HG03558 (cell line): Measurements from ENCODE around the gene SEBOX.

Experiments used
- ATAC-seq: cut with Tn5 transposase; IDR thresholded peaks from one replicate; pipeline ENCODE4 v1.9.1; 2021; ENCODE audit warnings: moderate number of reproducible peaks; ENCODE audit not compliant: unreplicated experiment; ENCODE audit errors: extremely low read depth

The SEBOX gene

DNA sequence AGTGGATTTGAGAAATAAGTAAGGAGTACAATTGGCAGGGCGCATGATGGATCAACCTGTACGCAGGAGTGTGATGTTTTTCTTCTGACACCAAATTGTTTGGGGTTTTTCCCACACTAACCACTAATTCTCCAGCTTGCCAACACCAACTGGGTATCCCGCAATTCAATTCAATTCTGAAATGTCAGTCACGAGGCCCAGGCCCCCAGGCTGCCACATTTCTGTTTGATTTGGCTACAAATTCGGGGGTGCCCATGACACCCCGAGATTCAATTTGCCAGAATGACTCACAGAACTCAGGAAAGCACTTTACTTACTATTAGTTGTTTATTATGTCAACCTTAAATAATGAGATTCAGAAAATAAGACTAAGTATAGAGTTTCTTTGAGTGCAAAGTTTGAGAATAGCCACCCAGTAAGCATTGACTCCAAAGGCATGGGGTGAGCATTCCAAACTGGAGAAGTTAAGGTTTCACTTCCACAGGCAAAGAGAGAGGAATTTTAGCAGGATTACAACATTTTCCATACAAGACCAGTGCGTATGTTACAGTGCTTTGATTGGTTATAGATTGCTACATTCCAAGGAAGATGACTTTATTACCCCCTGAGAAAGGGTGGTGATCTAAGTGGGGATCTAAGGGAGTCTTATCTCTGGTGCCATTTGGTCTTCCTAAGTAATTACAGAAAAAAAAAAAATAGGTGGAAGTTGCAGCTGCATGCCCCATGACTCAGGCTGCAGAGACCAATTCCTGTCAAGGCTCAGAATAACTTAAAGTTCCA, 29.5 kb upstream of the SEBOX start:
- no peak for ATAC-seq

GRCh38 chr17:28392491-28392890, 27.5 kb upstream of the SEBOX start:
- ATAC-seq = no peak

DNA sequence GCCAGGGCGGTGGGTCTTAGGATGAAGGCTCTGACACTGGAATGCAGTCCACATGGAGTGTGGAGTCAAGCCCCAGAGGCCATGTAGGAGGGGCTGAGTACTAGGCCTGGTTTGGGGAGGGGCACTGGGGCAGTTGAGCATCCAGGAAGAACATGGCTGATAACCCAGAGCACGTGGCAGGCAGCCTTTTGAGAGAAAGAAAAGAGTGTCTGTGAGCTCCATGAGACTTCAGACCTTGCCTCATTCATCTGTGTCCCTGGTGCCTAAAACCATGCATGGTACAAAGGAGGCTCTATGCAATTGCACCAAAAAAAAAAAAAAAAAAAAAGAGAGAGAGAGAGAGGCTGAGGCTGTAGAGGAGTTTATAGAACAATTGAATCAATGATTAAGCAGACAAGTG, 26.4 kb upstream of the SEBOX start:
- ATAC-seq = no peak

DNA sequence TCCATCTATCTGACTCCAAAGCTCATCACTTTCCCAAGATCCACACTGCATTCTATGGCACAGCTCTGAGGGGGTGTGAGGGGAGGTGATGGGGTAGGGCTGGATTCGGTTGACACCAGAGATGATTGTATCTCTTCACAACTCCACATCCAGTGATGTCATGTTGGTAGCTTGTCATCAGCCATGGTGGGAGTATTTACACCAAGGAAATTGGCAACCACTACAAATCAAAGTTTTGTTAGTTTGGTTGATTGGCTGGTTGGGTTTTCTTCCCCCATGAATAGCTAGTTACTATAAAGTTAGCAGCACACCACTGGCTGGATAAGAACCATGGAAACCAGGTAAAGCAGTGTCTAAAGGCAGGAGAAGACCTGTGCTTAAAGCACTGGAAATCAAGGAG, 26.0 kb upstream of the SEBOX start:
- no peak for ATAC-seq

- no peak for ATAC-seq
These were observed 25.6 kb upstream of the SEBOX start for GRCh38 chr17:28390563-28390962.

GRCh38 chr17:28390141-28390540, 25.1 kb upstream of the SEBOX start:
- ATAC-seq = no peak

- ATAC-seq = no peak
These were observed 23.1 kb upstream of the SEBOX start for GRCh38 chr17:28388106-28388505.

GRCh38 chr17:28386391-28386790, 21.4 kb upstream of the SEBOX start:
- ATAC-seq = no peak

- no peak for ATAC-seq
These were observed 20.4 kb upstream of the SEBOX start for GRCh38 chr17:28385406-28385805.

DNA sequence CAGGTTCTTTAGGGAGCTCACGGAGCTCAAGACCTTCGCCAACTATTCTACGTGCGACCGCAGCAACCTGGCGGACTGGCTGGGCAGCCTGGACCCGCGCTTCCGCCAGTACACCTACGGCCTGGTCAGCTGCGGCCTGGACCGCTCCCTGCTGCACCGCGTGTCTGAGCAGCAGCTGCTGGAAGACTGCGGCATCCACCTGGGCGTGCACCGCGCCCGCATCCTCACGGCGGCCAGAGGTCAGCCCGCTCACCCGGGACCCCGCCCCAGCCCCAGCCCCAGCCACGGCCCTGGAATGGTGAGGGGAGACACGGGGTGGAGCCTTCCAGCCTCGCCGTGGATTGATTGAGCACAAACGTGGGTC, 20.0 kb upstream of the SEBOX start:
- no peak for ATAC-seq

- no peak for ATAC-seq
These were observed 19.5 kb upstream of the SEBOX start for GRCh38 chr17:28384281-28385036.

- no peak for ATAC-seq
These were observed 16.3 kb upstream of the SEBOX start for GRCh38 chr17:28381141-28381825.

DNA sequence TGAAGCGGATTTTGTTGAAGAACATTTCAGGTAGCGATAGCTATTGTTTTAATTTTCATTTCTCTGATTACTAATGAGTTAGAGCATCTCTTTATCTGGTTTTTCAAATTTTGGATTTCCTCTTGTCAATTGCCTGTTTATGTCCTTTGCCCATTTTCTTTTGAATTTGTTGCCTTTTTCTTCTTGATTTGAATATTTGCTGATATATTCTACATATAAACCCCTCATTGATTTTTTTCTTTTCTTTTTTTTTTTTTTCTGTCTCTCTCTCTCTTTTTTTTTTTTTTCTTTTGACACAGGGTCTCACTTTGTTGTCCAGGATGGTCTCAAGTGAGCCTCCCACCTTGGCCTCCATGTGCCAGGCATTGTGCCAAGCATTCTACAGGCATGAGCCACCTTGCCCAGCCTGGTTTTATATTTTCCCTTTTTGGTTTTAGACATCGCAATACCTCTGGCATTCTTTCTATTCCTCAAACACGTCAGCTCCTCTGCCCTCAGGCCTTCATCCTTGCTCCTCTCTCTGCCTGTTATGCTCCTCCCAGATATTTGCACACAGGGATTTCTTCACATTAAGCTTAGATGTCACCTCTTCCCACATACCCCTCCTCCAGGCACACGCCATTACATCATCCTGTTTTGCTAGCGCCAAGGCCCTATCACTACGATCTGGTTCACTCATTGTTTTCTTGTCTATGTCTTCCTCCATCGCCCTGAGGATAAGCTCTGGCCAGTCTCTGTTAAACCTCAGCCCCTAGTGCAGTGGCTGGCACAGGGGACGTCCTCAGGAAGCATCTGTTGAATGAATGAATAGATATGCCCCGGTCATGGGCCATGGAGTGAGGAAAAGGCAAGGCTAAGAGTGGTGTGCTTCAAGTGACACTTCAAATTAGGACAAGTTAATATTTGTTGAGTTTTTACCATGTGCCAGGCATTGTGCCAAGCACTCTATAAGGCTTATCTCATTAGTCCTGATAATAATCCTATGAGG, 15.1 kb upstream of the SEBOX start:
- no peak for ATAC-seq

DNA sequence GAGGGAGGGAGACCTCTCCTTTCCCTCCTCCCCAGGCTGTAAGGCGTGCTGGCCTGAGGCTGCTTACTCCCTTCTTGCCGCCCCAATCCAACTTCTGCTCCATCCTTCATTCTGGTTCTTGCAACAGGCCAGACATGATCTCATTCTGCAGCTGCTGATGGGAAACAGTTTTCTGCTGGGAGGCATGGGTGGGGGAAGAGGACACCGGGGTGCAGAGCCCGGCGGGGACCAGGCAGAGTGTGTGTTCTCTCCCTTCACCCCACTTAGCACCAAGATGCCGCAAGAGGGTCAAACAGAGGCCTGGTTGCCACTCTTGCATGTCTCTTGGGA, 7.9 kb upstream of the SEBOX start:
- no peak for ATAC-seq

- ATAC-seq = no peak
These were observed 7.4 kb upstream of the SEBOX start for GRCh38 chr17:28372203-28372944.

DNA sequence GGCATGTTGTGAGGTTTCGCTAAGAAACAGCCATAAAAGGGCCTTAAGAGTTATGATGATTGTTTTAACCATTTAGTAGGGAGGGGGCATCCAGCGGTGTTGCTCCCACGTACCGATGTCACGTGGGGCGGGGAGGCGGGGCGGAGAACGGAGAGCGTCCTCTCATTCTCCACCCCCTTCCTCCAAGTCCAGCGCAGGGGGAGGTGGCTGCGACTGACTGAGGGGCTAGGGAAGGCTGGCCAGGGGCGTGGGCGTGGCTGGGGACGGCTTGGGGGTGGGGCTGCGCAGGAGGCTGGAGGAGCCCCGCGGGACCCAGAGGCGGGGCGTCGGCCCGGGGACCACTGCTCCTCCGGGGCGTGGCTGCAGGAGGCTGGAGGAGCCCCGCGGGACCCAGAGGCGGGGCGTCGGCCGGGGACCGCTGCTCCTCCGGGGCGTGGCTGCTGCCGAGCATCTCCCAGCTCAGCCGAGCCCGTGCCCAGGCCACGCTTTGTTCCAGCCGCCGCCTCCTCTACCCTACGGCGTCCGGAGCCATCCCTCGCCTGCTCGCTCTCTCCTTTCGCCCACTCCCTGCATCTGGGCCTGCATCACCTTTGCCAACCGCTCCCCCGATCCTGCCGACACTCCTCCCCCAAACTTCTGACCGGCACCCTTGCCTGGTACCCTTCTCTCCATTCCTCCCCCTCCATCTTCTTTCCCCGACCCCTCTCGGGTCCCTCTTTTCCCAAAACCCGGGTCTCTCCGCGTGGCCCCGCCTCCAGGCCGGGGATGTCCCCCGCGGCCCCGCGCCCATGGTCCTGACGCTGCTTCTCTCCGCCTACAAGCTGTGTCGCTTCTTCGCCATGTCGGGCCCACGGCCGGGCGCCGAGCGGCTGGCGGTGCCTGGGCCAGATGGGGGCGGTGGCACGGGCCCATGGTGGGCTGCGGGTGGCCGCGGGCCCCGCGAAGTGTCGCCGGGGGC, 6.5 kb upstream of the SEBOX start, which contains the start of gene SARM1:
SARM1 (plus strand) TSS at position 450 of the 958 bp plus-strand sequence; CDS start at position 789, 339 bp downstream.
- ATAC-seq = no peak

GRCh38 chr17:28370744-28371103, 5.7 kb upstream of the SEBOX start:
- ATAC-seq = no peak

- ATAC-seq = no peak
These were observed 5.2 kb upstream of the SEBOX start, which contains the start of gene VTN for GRCh38 chr17:28370035-28370743. Gene VTN, minus strand, starts transcription at chr17:28370307. Its CDS starts 104 bp downstream, at chr17:28370203.
